GM23248 (cell line): ENCODE data around the gene PDIA6.

Experiments used
- EZH2 ChIP-seq: fragments of 200-600 bp; sonication (generic); IDR thresholded peaks from 2 replicates; pipeline ENCODE4 v1.6.1; 2018; ENCODE audit warnings: antibody characterized with exemption, mild to moderate bottlenecking; ENCODE audit not compliant: insufficient read depth, poor library complexity, severe bottlenecking
- EZH2phosphoT487 ChIP-seq: fragments of 200-600 bp; sonication (generic); IDR thresholded peaks from 2 replicates; pipeline ENCODE4 v1.6.1; 2018; ENCODE audit warnings: antibody characterized with exemption, moderate library complexity, mild to moderate bottlenecking, low read depth; ENCODE audit not compliant: insufficient read depth

DNA sequence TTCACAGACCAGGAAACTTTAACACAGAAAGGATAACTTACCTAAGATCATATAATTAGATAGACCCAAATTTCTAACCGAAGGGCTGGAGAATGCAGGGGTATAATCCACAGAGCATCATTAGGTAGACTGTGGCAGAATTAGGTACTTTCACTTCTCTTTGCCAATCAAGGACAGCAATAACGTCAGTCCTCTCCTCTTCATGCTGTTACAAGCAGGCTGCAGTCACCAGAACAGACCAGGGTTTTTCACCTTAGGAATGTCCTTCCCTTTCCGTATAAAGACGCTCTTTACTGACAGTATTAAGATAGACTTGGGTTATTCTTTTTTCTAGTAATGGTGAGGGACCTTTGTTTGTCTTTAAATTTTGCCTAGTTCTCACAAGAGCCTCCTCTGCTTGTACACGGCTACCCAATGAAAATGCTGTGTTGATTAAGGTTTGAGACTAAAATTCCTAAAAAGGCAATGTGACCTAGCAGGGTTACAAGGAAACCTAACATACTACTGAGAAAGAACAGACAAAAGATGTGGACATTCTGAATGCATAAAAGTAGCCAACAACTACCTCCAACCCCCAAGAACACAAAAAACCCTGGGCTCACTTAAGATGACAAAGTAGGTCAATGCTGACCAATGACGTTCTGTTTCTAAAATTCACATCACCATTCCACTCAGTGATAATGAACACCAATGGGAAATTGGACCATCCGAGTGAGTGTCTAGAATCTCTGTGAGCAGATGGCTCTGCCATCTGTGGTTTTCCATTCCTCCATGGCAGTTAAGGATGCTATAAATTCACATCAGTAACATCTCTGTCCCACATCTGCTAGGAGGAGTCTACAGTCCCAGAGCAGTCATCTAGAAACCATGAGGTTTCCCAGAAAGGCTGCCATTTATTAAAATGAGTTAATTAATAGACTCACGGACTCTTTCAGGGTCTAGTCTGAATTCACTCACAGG lies 2.1 kb downstream of the PDIA6 start:
- TF ChIP-seq EZH2 (no peak), EZH2phosphoT487 (no peak)
